Kidney glomerular epithelial cell (primary cell): Measurements from ENCODE around the gene AIF1L.

Experiments
- DNase-seq: peaks from one replicate; lab custom pipeline; 2025; lab: John Stamatoyannopoulos, UW

AIF1L gene

DNA sequence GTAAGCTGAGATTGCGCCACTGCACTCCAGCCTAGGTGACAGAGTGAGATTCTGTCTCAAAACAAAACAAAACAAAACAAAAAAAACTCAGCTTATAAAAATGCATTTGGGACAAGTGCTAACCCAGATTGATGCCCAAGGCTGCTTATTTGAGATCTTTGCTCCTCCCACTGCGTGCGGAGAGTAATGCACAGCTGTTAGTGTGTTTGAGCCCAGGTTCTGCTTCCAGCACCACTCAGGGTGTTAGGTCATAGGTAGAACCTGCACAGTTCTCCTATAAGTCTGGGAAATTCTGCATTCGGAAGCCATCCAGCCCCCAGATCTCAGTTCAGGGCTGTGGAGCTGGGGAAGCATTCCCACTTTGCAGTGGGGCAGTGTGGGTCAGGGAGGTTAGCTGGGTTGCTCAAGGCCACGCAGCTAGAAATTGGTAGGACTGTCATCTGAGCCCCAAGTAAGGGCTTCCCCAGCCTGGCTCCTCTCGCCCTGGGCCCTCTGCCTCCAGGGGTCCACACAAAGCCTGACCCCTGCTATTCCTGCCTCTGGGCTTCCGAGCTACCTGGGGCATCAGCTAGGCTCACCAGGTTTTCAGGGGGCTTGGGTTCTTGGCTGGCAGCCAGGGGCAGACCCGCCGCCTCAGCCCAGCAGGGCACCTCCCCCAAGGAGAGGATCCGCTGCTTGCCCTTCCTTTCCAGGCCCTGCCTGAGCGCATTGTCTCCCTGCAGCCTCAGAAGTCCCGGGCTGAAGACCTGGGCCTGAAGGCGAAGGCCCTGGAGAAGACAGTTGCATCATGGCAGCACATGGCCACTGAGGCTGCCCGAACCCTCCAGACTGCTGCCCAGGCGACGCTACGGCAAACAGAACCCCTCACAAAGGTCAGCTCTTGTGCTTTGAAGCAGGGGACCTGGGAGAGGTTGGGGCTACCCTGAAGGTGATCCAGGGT, 17.6 kb upstream of the AIF1L start:
- no peak for DNase-seq

DNA sequence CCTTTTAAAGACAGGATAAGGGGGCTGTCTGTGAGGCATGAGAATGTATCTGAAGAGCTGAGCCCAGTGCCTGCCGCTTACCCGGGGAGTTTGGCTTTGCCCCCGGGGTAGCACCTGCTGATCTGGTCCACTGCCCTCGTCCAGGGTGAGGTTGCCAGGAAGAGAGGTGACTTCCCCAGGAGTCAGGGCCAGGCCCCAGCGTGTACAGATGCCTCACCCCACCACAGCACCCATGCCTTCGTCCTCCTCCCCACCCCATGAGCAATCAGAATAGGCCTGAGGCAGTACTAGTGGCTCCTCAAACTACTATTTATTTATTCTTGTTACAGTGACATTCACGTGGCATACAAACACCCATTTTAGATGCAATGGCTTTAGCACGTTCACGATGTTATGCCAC, 15.7 kb upstream of the AIF1L start:
- DNase-seq, result no peak

DNA sequence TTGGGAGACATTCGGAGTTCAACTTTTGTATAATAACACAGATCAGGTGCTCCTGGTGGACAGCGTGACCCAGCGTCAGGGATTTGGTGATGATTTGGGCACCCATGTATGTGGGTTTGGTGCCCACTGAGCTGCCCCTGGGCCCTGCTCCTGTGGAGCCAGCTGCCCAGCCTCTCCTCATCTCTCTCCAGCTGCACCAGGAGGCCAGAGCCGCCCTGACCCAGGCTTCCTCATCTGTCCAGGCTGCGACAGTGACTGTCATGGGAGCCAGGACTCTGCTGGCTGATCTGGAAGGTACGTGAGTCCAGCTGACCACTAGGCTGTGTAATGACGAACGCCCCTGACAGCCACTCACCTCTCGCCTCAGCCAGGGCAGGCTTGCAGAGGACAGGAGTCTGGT, 14.5 kb upstream of the AIF1L start:
- DNase-seq, result no peak

DNA sequence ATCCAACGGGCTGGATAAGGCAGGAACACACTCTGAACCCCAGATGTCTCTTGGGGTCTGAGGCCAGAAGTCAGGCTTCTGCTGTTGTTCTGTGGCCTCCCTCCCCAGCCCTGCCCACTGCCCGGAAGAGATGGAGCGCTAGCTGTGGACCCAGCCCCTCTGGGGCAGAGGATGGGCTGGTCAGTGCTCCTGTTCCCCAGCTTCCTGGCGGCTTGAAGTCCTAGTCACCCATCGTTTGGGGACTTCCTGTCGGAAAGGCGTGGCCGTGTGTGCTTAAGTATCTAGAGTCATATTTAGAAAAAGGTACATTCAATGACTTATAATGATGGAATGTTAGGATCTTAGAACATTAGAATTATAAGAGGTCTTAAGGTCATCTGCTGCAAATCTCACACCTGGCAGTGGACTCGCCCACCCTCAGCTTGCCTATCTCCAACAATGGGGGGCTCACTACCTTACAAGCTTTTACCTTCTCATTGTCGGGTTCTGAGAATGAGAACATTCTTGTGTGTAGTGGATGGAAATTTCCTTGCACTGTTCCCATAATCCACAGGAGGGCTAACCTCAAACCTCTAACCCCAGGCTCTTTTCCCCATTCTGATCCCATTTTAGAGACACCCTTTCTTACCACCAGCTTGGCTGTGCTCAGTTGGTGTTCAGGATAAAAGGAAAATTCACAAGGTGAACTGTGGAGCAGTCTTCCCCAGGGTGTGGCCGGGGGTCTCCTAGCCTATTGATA, 13.4 kb upstream of the AIF1L start:
- no peak for DNase-seq

DNA sequence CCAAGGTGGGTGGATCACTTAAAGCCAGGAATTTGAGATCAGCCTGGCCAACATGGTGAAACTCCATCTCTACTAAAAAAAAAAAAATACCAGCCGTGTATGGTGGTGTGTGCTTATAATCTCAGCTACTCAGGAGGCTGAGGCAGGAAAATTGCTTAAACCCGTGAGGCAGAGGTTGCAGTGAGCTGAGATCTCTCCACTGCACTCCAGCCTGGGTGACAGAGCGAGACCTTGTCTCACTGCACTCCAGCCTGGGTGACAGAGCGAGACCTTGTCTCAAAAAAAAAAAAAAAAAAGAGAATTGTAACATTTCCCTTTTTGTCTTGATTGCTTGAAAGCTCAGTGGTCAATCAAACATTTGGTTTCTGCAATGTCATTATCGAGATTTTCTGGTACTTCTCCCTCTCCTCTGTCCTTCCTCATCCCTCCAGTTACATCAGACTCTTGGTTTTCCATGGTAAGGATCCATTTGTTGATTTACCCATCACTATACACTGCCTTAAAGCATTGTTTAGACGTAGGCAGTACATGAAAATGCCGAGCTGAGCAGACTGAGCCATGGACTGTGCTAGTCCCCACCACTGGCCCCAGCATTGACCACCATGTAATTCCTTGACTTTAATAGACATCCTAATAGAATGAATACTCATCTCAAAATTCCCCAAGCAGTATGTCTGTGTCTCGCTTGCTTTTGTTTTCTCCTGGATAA, 11.5 kb upstream of the AIF1L start:
- no peak for DNase-seq

DNA sequence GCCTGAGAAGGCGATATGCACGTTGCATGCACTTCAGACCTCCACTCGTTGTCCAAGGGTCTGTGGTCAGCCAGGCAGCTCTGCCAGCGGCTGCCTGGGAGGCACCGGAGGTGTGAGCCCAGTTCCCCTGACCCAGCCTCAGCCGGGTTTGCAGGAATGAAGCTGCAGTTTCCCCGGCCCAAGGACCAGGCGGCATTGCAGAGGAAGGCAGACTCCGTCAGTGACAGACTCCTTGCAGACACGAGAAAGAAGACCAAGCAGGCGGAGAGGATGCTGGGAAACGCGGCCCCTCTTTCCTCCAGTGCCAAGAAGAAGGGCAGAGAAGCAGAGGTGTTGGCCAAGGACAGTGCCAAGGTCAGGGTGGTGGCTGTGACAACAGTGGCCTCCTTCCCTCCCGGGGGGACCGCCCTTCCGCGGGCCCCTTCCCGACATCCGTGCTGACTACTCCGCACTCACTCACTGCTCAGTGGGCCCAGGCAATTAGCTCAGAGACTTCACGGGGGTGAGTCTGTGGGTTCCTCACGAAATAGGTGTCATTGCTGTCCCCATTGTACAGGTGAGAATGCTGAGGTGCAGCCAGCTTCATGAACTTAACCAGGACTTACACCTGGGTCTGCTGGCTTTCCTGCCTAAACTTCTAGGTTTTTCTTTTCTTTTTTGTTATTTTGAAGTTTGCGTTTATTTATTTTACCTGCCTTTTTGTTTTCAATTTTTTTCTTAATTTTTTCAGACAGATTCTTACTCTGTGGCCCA, 10.8 kb upstream of the AIF1L start:
- DNase-seq, result no peak

DNA sequence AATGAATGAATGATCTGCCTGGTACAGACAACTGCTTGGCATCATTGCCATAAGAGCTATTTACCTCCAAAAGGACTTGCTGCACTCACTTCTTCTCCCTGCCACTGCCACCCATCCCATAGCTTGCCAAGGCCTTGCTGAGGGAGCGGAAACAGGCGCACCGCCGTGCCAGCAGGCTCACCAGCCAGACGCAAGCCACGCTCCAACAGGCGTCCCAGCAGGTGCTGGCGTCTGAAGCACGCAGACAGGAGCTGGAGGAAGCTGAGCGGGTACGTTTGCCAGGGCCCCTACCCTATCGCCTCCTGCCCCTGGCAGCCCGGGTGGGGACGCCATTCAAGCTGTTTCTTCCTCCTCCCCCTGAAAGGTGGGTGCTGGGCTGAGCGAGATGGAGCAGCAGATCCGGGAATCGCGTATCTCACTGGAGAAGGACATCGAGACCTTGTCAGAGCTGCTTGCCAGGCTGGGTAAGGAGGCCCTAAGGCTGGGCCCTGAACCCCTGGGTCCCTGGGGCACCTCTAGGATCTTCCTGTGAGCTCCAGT, 8.9 kb upstream of the AIF1L start:
- no peak for DNase-seq

DNA sequence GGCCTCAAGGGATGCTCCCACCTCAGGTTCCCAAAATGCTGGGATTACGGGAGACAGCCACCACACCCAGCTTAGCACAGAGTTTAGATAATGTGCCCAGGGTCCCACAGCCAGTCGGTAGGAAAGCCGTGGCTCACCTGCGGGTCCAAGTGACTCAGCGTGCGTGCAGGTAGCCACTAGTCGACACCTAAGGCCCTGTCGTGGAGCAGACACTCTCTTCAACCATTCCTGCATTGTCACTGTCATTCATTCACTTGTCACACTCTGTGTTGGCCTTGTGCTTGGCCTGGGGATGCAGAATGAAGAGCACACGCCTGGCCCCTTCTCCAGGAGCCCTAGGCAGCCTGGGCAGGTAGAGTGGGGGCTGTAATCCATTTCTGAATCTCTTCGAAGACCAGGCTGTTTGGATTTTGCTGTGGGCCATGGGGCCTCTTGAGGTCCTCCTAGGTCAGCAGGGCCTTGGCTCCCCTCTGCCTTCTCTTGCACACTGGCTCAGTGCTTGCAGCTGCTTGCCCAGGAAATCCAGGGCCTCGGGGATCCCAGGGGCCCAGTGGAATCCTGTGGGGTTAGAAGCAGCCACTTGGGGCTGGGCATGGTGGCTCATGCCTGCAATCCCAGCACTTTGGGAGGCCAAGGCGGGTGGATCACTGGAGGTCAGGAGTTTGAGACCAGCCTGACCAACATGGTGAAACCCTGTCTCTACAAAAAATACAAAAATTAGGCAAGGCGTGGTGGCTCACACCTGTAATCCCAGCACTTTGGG, 6.1 kb upstream of the AIF1L start:
- no peak for DNase-seq

DNA sequence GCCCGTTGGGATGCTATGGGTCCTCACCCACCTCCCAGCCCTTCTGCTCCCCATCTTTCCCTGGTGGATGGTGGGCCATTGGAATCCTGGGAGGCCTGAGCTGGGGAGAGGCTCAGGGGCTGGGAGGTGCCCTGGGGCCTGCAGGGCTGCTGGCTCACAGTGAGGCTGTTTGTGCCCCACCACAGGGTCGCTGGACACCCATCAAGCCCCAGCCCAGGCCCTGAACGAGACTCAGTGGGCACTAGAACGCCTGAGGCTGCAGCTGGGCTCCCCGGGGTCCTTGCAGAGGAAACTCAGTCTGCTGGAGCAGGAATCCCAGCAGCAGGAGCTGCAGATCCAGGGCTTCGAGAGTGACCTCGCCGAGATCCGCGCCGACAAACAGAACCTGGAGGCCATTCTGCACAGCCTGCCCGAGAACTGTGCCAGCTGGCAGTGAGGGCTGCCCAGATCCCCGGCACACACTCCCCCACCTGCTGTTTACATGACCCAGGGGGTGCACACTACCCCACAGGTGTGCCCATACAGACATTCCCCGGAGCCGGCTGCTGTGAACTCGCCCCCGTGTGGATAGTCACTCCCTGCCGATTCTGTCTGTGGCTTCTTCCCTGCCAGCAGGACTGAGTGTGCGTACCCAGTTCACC, 4.9 kb upstream of the AIF1L start:
- DNase-seq, result no peak

DNA sequence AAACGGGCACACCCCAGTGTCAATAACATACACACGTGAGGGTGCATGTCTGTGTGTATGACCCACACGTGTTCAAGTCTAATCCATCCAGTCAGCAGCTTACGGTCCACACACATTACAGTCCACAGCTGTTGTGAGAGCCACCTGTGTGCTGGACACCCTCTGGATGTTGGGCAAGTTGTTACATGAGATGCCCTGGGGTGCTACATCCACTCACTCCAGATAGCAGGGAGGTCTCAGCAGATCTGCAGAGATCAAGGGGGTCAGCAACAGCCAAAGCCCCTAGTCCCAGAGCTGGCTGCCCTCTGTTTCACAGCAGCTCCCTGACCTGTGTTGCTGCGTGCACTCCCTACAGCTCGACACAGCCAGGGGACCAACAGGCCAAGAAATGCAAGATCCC, 4.3 kb upstream of the AIF1L start:
- DNase-seq, result no peak

DNA sequence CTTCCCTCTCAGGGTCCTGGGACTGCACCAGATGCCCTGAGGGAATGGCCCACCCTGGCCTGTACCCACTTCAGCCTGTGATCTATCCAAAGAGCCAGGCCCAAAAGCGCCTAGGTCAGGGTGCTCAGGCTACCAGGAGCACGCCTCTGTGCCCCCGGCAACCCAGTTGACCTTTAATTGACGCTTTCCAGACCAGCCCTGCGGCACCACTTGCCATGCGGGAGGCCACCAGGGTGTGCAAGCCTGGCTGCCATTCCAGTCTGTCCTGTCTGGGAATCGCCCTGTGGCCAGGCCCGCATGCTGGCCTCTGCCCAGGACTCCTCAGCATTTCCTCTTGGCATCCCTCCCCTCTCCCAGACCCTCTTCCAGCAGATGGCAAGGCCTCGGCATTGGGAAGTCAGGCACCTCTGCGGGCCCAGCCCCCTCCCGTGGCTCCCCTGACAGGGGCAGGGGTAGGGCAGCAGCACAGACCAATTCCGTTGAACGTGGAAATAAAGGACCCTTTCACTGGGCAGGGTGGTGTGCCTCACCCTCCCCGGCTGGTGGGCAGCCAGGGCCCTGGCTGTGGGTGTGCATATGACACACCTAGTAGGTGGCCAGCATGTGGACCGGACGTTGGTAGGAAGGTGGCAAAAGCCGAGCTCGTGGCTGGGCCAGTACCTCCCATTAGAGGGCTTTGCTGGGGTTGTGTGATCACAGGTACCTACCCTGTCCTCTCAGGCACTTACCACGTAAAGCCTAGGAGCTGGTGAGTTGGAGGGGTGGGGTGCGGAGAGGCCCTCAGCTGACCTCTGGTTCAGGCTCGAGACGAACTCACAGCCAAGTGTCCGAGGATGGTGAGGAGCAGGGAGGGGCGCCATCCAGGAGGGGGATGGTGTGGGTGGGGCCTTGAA, 3.5 kb upstream of the AIF1L start:
- DNase-seq, result no peak

DNA sequence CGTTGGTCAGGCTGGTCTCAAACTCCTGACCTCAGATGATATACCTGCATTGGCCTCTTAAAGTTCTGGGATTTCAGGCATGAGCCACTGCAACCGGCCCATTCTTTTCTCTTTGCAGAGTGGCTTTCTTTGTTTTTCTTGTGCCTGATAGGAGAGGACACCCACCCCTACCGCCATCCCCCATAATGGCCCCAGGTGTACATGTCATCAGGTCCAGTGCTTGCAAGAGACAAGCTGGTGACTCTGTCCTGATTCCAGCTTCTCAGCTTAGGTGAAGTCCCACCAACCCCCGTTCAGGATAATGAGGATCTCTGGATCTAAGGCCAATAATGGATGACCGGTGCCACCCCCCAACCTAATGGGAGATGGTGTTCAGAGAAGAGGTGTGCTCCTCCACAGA, 2.3 kb upstream of the AIF1L start:
- DNase-seq, result no peak

DNA sequence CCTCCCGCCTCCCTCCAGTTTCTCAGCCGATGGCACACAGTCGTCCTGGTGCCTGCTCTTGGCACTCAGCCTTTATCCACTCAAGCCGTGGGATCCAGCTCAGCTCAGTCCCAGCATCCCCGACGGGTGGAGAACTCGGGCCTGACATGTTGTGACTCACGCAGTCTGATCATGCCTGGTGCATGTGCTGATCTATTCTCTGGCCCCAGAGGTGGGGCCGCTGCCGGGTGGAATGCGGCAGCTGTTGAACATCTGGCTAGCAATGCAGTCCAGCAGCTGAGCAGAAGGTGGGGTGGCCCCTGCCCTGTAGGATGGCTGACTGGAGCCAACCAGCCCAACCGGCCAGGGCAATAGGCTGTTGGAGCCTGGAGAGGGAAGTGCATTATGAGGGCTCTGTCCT, 1.7 kb upstream of the AIF1L start:
- DNase-seq, result no peak

DNA sequence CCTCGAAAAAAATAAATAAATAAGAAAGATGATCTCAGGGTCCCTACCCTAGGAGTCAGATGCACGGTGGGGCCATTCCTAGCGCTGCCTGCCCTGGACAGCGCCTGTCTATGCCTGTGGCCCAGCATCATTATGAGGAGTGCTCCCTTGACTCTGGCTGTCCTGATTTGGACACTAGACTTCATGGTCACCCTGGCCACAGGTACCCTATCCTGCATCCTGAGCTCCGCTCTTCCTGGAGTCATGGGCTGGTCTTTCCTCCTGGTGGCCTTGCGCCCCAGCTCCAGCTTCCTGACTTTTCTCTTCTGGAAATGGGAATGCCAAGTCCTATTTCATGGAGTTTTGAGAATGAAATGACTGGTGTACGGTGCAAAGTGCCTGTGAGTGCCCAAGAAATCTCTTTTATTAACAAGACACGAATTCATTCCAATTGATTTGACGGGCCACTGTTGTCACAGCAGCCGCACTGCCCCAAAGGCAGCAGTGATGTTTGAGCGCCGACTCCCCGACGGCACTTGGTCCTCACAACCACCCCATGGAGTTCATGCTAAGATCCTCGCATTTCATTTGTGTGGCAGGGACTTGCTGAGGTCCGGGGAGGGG, 564 bp upstream of the AIF1L start:
- no peak for DNase-seq

DNA sequence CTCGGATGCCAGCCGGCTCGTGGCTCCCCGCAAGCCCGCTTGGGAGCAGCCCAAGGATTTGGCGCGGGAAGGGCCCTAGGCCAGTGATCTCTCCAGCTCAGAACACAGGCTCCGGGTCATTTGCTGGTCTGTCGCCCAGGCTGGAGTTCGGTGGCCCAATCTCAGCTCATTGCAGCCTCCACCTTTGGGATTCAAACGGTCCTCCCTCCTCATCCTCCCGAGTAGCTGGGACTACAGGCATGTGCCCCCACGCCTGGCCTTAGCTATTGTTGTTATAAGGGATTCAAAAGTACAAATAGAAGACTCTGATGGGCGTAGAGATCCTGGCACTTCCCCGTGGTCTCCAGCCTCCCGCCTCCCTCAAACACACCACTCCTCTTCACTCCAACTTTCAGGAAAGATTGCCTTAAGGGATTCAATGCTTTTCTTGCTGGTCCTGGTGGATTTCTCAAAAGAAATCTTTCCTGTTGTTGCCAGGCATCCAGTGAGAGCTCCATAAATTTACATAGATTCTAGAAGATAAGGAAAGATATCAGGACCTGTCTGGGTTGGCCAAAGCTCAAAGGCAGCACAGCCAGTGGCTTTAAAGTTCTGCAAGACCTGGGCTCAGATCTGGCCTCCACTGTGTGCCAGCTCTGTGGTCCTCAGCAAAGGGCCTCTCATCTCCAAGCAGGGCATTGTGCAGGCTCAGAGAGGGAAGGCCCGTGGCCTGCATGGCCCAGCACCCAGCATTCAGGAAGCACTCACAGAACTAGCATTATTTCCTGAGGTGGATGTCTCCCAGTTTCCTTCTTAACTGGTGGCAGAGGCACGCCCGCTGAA, 1.0 kb downstream of the AIF1L start:
- peak; percentile 9 for DNase-seq

DNA sequence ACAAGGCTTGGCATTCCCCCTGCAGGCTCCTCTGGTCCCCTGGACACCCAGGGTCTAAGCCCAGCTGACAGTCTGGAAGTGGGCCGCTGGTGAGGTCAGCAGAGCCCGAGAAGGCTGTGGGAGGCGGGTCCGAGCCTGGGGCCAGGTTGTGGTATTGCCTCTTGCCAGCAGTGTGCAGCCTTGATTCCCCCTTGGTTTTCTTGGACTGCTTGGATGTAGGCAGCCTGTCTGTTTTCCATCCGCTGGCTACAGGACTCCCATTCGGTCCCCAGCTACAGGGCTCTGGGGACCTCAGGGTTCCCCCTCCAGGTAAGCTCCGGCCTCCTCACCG, 1.6 kb downstream of the AIF1L start:
- no peak for DNase-seq

DNA sequence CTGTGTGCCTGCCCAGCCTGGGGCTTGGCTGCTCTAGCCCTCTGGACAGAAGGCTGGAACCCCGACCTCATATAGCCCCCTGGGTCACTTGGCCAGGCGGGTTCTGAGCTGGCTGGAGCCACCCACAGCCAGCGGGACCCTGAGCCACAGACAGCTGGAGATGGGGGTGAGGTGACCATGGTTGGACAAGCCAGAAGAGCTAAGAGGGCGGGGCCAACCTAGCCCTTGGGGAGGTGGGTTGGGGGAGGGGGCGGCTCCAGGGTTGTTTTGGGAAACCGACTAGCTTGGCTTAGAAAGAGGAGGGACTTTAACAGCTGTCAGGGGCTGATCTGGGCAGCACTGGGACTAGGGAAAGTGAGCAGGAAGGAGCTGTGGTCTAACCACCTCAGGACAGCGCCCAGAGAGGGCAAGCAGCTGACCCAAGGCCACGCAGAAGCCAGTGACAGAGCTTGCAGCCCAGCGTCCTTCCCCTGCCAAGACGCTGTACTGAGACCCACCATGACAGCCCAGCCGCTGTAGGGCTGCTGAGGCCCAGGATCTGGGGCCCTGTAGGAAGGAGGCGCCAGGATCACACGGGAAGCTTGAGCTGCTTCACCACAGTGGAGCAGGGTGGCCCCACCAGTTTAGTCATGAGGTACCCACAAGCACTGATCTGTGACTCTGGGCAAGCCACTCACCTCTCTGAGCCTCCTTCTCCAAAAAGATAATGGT, 2.2 kb downstream of the AIF1L start:
- peak; percentile 60 for DNase-seq
